ENCODE measurements around the gene PTH1R.

- TF ChIP-seq, protein P1, sequence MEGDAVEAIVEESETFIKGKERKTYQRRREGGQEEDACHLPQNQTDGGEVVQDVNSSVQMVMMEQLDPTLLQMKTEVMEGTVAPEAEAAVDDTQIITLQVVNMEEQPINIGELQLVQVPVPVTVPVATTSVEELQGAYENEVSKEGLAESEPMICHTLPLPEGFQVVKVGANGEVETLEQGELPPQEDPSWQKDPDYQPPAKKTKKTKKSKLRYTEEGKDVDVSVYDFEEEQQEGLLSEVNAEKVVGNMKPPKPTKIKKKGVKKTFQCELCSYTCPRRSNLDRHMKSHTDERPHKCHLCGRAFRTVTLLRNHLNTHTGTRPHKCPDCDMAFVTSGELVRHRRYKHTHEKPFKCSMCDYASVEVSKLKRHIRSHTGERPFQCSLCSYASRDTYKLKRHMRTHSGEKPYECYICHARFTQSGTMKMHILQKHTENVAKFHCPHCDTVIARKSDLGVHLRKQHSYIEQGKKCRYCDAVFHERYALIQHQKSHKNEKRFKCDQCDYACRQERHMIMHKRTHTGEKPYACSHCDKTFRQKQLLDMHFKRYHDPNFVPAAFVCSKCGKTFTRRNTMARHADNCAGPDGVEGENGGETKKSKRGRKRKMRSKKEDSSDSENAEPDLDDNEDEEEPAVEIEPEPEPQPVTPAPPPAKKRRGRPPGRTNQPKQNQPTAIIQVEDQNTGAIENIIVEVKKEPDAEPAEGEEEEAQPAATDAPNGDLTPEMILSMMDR (IDR thresholded peaks at IDR 0.05; ENCODE audit: low read depth, low read length): no peak
- TF ChIP-seq, protein P2, sequence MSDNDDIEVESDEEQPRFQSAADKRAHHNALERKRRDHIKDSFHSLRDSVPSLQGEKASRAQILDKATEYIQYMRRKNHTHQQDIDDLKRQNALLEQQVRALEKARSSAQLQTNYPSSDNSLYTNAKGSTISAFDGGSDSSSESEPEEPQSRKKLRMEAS (IDR thresholded peaks at IDR 0.05; ENCODE audit: low read depth, low read length): no peak
- TF ChIP-seq MYC (IDR thresholded peaks at IDR 0.05; ENCODE audit: low read depth, low read length): no peak
Measured at GRCh38 chr3:46924921-46925584, 47.5 kb downstream of the PTH1R start.

Data from NB4 (cell line).